RCC 7860 (cell line): Measurements from ENCODE around the gene HSPB7.
"Not testable (repeated sequence)": the region's sequence is repeated elsewhere in the genome, so short reads cannot be mapped to it uniquely, and the experiment has no call there.

Source experiments
- DNase-seq: peaks from one replicate; pipeline ENCODE4 v3.0.0-alpha.2; 2015; ENCODE audit warnings: low spot score
- FAIRE-seq: peaks from 2 replicates; lab custom pipeline; 2012; peaks lifted over from hg19 to GRCh38; lab: Jason Lieb, UNC

HSPB7 gene

GRCh38 chr1:16009678-16010077, 8.2 kb downstream of the HSPB7 start:
- FAIRE-seq (no peak), DNase-seq (no peak)

DNA sequence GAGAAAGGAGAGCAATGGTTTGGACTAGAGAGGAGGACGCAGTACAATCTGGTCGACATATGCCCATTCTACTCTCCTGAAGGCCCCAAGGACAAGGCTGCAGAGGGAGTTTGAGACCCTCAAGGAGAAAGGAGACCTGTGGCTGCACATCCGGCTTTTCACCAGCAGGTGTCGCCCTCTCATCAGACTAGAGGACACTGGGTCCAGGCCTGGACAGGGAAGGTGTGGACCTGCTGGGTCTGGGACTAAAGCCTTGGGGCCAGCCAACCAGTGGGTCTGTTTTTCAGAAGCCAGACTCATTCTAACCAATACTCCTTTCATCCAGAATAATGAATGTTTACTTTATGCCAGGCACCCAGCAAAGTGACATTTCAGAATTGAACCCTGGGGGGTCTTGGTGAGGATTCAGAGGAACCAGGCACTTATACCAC, 8.8 kb downstream of the HSPB7 start:
- DNase-seq, result peak; percentile 46
- FAIRE-seq, result no peak

GRCh38 chr1:16007671-16008341, 10.0 kb downstream of the HSPB7 start:
- FAIRE-seq (no peak), DNase-seq (no peak)

DNA sequence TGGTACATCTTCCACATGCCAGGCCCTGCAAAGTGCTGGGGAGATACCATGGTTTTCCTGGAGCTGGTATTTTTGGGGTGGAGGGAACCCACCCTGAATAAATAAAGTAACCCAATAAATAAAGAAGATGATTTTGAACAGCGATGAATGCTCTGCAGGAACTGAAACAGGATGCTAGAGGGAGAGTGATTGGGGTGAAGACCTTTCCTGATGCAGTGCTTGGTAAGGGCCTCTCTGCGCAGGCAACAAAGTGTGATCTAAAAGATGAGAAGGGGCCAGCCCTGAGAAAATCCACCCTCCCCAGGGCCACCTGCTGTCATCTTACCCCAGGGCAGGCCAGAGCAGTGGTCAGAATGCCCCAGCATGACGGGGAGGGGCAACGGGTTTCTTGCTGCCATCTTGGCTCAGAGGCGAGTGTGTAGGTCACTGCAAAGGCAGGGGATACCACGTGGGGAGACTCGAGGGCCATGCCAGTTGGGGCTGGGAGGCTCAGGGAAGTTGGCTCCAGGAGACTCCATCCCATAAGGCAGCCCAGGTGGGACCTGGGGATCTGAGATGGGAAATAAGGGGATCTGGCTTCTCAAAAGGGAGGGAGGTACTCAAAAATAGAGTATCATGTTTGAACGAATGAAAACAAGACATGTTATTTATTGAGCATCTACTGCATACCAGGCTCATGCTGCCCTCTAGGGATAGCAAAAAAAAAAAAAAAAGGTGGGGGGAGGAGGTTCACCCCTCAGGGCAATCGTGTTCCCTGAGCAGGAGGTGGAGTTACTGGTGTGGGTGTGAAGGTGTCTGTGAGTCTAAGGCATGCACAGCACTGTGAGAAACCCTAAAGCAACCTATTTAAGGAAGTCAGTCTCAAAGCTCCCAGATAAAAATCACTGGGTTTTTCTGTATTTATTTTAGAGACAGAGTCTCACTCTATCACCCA, 11.0 kb downstream of the HSPB7 start:
- no peak for FAIRE-seq

DNA sequence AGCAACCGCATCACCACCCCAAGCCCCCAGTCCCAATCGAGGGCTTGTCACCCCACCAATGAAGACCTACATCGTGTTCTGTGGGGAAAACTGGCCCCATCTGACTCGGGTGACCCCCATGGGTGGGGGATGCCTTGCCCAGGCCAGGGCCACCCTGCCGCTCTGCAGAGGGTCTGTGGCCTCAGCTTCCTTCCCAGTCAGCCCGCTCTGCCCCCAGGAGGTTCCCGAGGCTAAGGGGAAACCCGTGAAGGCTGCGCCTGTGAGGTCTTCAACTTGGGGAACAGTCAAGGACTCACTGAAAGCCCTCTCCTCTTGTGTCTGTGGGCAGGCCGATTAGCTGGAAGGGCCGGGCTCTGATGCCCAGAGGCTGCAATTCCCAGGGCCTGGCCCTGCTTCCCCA, 11.8 kb downstream of the HSPB7 start:
- no peak for FAIRE-seq

More for the DNA sequence above, 11.0 kb downstream of the HSPB7 start:
- DNase-seq, result peak; percentile 11

DNA sequence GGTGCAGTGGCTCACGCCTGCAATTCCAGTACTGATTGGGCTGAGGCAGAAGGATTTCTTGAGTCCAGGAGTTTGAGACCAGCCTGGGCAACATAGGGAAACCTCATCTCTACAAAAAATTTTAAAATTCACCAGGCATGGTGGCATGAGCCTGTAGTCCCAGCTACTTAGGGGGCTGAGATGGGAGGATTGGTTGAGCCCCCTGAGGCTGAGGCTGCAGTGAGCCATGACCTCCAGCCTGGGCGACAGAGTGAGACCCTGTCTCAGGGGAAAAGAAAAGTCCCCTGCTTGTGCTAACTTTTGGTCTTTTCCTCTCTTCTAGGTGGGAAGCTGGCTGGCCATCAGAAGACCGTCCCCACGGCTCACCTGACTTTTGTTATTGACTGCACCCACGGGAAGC, 12.2 kb downstream of the HSPB7 start:
- DNase-seq (no peak), FAIRE-seq (no peak)

More for the DNA sequence above, 11.8 kb downstream of the HSPB7 start:
- no peak for DNase-seq

DNA sequence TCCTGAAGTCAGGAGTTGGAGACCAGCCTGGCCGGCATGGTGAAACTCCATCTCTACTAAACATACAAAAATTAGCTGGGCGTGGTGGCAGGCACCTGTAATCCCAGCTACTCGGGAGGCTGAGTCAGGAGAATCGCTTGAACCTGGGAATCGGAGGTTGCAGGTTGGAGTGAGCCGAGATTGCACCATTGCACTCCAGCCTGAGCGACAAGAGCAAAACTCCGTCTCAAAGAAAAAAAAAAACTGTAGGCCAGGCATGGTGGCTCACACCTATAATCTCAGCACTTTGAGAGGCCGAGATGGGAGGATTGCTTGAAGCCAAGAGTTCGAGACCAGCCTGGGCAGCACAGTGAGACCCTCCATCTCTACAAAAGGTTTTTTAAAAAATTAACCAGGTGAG, 16.6 kb downstream of the HSPB7 start:
- FAIRE-seq, DNase-seq: not testable (repeated sequence)

- DNase-seq, result no peak
- FAIRE-seq, result no peak
Observed at GRCh38 chr1:15998929-15999328, 18.9 kb downstream of the HSPB7 start.

GRCh38 chr1:15997637-15998280, 20.1 kb downstream of the HSPB7 start:
- no peak for DNase-seq
- no peak for FAIRE-seq

DNA sequence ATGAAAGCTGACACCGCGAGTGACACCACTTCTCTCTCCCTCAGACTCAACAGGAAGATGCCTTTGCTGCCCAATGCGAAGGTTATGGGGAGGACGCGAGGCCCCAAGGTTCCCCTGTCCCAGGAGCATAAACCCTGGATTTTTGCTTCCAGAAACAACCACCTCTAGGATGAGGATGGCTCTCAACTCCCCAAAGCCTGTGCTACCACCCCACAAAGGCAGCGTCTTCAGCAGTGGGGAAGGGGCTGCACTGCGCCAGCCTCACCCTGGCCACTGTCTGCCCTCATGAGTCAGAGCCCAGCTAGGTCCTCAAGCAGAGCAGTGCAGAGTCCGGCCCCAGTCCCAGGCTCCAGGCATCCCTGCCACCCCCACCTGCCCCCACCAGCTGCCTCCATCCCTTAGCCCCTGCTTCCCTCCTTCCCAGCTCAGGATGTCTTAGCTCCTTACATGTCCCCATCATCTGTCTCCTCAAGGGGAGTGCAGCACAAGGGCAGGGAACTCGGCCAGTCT, 20.7 kb downstream of the HSPB7 start:
- no peak for FAIRE-seq
- DNase-seq, result no peak

- no peak for FAIRE-seq
- DNase-seq, result peak; percentile 51
Observed at GRCh38 chr1:15994590-15995351, 23.1 kb downstream of the HSPB7 start.

DNA sequence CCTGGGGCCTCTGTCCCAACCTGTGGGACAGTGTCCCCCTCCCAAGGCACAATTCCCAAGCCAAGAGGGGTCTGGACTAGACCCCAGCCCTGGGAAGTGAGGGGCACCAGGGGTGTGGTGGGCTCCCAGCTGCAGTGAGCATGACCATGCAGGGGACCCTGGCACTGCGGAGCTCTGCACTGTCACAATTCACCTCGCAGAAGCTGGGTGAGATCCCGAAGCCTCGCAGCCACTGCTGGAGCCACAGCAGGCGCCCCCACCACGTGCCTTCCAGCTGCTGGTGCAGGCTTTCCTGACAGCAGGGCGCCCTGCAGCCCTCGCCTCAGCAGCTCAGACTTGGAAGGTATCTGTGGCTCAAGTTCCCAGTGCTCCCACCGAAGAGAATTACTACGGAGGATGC, 23.8 kb downstream of the HSPB7 start:
- DNase-seq (no peak), FAIRE-seq (no peak)

GRCh38 chr1:15993666-15994065, 24.2 kb downstream of the HSPB7 start:
- FAIRE-seq, result no peak
- DNase-seq, result no peak

DNA sequence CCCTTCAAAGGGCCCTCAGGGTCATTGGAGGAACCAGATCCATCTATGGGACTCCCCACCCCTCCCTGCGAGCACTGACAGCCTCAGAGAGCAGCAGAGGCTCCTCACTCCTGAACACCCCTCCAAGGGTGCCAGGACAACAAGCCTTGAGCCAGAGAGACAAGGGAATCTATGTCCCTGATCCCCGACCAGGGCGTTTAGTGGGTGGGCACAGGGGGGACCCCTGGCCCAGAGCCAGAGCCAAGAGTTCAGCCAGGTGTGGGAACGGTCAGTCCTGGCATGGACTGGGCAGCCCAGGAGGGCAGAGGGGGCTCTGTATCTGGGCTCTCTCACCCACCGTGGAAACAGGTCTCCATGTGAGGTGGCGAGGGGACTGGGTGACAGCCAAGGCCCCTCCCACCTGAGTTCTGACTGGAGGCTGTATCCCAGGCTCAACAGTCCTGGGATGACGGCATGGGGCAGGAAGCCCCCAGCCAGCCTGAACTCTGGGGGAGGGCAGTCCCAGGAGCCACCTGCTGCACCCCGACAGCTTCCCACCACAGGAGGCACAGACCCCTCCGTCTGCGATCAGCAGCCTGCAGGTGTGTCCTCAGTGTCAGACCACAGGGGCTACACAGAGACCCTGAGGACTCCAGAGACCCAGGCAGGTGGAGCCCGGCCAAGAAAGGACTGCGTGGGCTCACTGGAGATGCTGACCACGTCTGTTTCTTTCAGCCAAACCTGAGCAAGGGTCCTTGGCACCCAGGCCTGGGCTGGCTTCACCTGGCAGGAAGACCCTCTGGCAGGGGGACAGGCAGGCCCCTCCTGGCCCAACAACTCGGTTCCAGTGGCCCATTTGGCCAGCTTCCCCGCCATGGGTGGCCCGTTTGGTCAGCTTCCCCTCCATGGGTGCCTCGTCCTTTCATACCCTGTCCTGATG, 25.0 kb downstream of the HSPB7 start:
- DNase-seq, result no peak
- no peak for FAIRE-seq

- FAIRE-seq, result no peak
- DNase-seq, result no peak
Observed at GRCh38 chr1:15992187-15992553, 25.7 kb downstream of the HSPB7 start.

- DNase-seq (no peak), FAIRE-seq (no peak)
Observed at GRCh38 chr1:15991427-15992186, 26.2 kb downstream of the HSPB7 start.

GRCh38 chr1:15989776-15990175, 28.1 kb downstream of the HSPB7 start:
- DNase-seq, result no peak

GRCh38 chr1:15988856-15989736, 28.7 kb downstream of the HSPB7 start:
- DNase-seq (no peak), FAIRE-seq (no peak)

More at GRCh38 chr1:15989776-15990175, 28.1 kb downstream of the HSPB7 start:
- no peak for FAIRE-seq
